Mesothelial cell of epicardium (in vitro differentiated cells): ENCODE data around the gene DPYD. TPM values are rescaled to one million over a fixed set of nuclear protein-coding genes. Genes with fewer than 3 reads are reported as not detected.

ENCODE experiments used
- DNase-seq, 2 experiments: peaks; one replicate each; pipeline ENCODE4 v3.0.0; 2021; ENCODE audit warnings: low spot score in 2 of 2; ENCODE audit not compliant: unreplicated experiment in 2 of 2
- H3K27ac Mint-ChIP-seq: 2 replicates; pipeline ENCODE4 v1.8.0; 2021; ENCODE audit warnings: mixed read lengths
- H3K27me3 Mint-ChIP-seq: 2 replicates; pipeline ENCODE4 v1.8.0; 2021; ENCODE audit warnings: low read depth, mixed read lengths
- H3K36me3 Mint-ChIP-seq: 2 replicates; pipeline ENCODE4 v1.8.0; 2021; ENCODE audit warnings: mixed read lengths
- H3K4me1 Mint-ChIP-seq: 2 replicates; pipeline ENCODE4 v1.8.0; 2021; ENCODE audit warnings: mixed read lengths
- H3K4me3 Mint-ChIP-seq: 2 replicates; pipeline ENCODE4 v1.8.0; 2021; ENCODE audit warnings: mild to moderate bottlenecking, moderate library complexity, mixed read lengths
- H3K9me3 Mint-ChIP-seq: 2 replicates; pipeline ENCODE4 v1.8.0; 2021; ENCODE audit warnings: mixed read lengths
- CTCF ChIP-seq: fragments of 200-600 bp; sonication (generic); IDR thresholded peaks from one replicate; pipeline ENCODE4 v1.5.0; 2021; ENCODE audit warnings: antibody characterized with exemption; ENCODE audit not compliant: unreplicated experiment
- total RNA-seq: library from RNA; stranded (reverse); gene quantifications from 3 replicates; pipeline ENCODE4 v1.2.1, GENCODE V29; 2021

DPYD gene
- total RNA-seq, 1 donor from 2014 or later, result 13.3 TPM

DNA sequence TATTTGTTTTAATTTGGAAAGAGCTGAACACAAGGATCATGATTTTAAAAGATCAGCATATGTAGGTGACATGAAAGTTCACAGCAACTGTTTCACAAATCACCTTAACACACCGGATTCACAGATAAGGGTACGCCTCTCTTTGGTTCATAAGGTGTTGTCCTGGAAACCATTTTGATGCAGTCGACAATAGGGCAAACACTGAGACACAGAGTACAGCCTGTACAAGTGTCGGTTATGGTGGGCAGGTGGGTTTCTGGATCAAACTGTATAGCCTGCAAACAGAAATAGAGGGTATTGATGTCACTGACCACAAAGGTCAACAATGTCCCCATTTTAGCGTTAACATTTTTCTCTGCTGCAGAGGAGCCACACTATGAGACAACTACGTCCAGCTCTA lies 842.0 kb downstream of the DPYD start:
- H3K27ac Mint-ChIP-seq, result no peak overlapping the region
- no peaks in the 10 kb centered on the region for H3K27me3 Mint-ChIP-seq
- H3K9me3 Mint-ChIP-seq, result no peaks in the 10 kb centered on the region
- no peak for TF ChIP-seq CTCF
- H3K4me1 Mint-ChIP-seq, result peaks cover 22% of the 10 kb centered on the region
- H3K4me3 Mint-ChIP-seq, result no peak overlapping the region
- no peak for DNase-seq
- no peaks in the 10 kb centered on the region for H3K36me3 Mint-ChIP-seq

GRCh38 chr1:97077221-97077620 lies 843.6 kb downstream of the DPYD start:
- Mint-ChIP-seq H3K27me3 (no peaks in the 10 kb centered on the region), H3K4me1 (peaks cover 17% of the 10 kb centered on the region), H3K27ac (no peak overlapping the region), H3K9me3 (no peaks in the 10 kb centered on the region), H3K4me3 (no peak overlapping the region), H3K36me3 (no peaks in the 10 kb centered on the region)
- no peak for TF ChIP-seq CTCF
- DNase-seq, result no peak

DNA sequence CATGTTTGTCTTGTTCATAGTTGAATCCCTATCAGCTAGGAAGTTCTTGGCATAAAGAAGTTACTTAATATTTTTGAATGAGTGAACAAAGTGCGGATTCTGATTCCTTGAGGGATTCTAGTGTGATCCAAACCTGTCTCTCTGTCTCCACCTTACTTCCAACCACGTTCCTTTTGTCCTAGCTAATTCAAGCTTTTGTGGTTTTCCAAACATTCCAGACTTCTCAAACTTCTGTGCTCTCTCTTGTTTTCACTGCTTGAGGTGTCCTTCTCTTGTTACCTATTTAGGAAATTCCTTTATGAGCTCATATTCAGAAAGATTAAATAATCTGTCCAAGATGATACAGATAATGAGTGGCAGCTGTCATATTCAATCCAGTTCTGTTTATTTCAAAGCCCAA lies 846.1 kb downstream of the DPYD start:
- DNase-seq, result no peak
- no peaks in the 10 kb centered on the region for H3K9me3 Mint-ChIP-seq
- no peaks in the 10 kb centered on the region for H3K27me3 Mint-ChIP-seq
- peaks cover 10% of the 10 kb centered on the region for H3K4me1 Mint-ChIP-seq
- no peak for TF ChIP-seq CTCF
- no peak overlapping the region for H3K4me3 Mint-ChIP-seq
- H3K36me3 Mint-ChIP-seq, result no peaks in the 10 kb centered on the region
- H3K27ac Mint-ChIP-seq, result no peak overlapping the region

DNA sequence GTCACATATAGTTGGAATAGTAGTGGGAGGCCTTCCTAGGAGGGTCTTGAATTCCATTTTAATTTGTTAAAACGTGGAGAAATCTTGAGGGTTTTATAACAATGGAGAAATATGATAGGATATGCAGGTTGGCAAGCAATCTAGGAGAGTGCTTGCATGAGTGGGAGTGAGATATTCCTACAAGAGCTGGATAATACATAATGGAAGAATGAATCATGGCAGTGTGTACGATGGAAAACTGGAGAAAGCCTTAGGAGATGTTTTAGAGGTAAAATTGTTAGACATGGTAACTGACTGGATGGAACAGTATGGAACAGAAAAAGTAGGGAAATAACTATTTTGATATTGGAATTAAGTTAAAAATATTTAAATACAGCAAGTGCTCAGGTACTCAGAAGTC lies 846.9 kb downstream of the DPYD start:
- no peak for DNase-seq
- Mint-ChIP-seq H3K27me3 (no peaks in the 10 kb centered on the region), H3K4me1 (peaks cover 1% of the 10 kb centered on the region), H3K36me3 (no peaks in the 10 kb centered on the region), H3K4me3 (no peak overlapping the region), H3K9me3 (no peaks in the 10 kb centered on the region), H3K27ac (no peak overlapping the region)
- TF ChIP-seq CTCF, result no peak

DNA sequence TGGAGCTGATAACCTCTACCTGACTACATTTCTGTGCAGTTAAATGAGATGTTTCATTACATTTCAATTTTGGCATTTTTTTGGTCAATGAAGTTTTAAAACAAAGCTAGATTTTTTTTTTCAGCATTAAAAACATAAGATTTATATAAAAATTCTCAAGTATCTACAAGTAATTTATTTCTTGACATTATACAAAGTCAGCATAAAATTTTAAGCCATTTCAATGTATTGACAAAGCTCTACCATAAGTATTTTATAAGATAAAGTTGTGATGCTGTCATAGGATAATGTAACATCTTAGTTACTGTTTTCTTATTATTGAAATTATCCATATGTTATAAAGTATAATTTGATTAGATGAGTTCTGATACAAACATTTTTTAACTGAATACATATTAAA lies 847.7 kb downstream of the DPYD start:
- Mint-ChIP-seq H3K27ac (no peak overlapping the region), H3K4me3 (no peak overlapping the region), H3K9me3 (no peaks in the 10 kb centered on the region), H3K36me3 (no peaks in the 10 kb centered on the region), H3K4me1 (no peaks in the 10 kb centered on the region), H3K27me3 (no peaks in the 10 kb centered on the region)
- no peak for TF ChIP-seq CTCF
- DNase-seq, result no peak

DNA sequence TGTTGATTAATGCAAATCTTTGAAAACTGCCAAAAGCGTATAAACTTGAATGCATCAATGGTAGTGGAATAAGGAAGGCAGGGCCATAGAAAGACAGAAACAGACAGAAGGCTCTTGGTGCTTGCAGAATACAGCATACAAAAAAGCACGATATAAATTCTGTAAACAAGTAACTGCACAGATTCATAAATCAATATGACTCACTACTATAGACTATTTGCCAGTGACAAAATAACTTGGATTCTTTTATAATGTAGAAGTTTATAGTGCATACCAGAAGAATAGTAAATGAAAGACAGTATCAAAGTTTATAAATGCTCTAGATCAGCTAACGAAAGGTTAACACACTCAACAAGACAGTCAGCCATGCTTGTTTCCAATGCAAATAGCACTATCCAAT lies 849.7 kb downstream of the DPYD start:
- H3K27me3 Mint-ChIP-seq, result no peaks in the 10 kb centered on the region
- no peak overlapping the region for H3K27ac Mint-ChIP-seq
- TF ChIP-seq CTCF, result no peak
- H3K4me3 Mint-ChIP-seq, result no peak overlapping the region
- DNase-seq, result no peak
- H3K4me1 Mint-ChIP-seq, result no peaks in the 10 kb centered on the region
- peaks cover 4% of the 10 kb centered on the region for H3K9me3 Mint-ChIP-seq
- no peaks in the 10 kb centered on the region for H3K36me3 Mint-ChIP-seq
